Prostate gland (tissue), 1 donor: ENCODE results near the gene LMBRD1.

Experiments
- POLR2A ChIP-seq: fragments of 450-650 bp; IDR thresholded peaks from one replicate; pipeline ENCODE4 v1.6.1; 2016; ENCODE audit warnings: antibody characterized with exemption, mild to moderate bottlenecking
- POLR2AphosphoS5 ChIP-seq: sonication (generic); formaldehyde crosslinking; IDR thresholded peaks from one replicate; pipeline ENCODE4 v1.6.1; 2017; ENCODE audit warnings: antibody characterized with exemption

DNA sequence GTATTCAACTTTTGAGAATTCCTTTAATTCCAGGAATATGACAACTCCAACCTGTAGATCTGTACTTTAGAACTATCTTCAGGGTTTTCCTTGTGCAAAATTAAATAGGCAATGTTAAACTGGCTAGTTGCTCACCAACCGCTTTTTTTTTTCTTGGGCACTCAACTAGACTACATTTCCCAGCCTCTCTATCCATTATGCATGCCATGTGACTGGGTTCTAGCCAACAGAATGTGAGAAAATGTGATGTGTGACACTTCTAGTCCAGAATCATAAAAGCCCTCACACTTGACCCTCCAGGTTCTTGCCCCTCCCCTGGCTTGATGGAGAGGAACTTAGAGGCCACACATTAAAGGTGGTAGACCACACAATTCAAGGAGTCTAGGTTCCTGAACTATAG, 166.0 kb downstream of the LMBRD1 start:
- TF ChIP-seq POLR2AphosphoS5: no peak
- TF ChIP-seq POLR2A: no peak
